Endothelial cell of umbilical vein (primary cell): ENCODE measurements around the gene TMEM183A. TPM values are rescaled to one million over a fixed set of nuclear protein-coding genes. Genes with fewer than 3 reads are reported as not detected.

Experiments used
- BruUV-seq: library from RNA; stranded (reverse); fragments of 400-500 nt; replicated peaks from 2 replicates; lab custom pipeline; 2021; lab: Mats Ljungman, UMichigan
- CTCF ChIA-PET: fragments of 300-600, 350-600 bp; sonication (Branson Sonifier 250); formaldehyde crosslinking; loops from one replicate; lab custom pipeline; 2021; ENCODE audit warnings: antibody characterized with exemption, inconsistent platforms; lab: Charles Lee
- POLR2A ChIA-PET: fragments of 300-600, 350-600 bp; sonication (Branson Sonifier 250); formaldehyde crosslinking; loops from one replicate; lab custom pipeline; 2021; ENCODE audit warnings: antibody characterized with exemption, inconsistent platforms; lab: Charles Lee
- DNase-seq: peaks from one replicate; pipeline ENCODE4 v3.0.0-alpha.2; 2011; ENCODE audit warnings: low read depth, low spot score
- FAIRE-seq: peaks from 2 replicates; lab custom pipeline; 2011; peaks lifted over from hg19 to GRCh38; lab: Jason Lieb, UNC
- H2AFZ ChIP-seq: 2 replicates; pipeline ENCODE4 v1.6.0; 2012; ENCODE audit warnings: low read depth, low read length, control low read depth, inconsistent platforms
- H3K27ac ChIP-seq: 2 replicates; pipeline ENCODE4 v1.5.1; 2011; ENCODE audit warnings: low read depth, mild to moderate bottlenecking, control low read depth, low read length, moderate library complexity; ENCODE audit not compliant: insufficient read depth
- H3K27me3 ChIP-seq, 2 experiments: 2 replicates each; pipeline versions ENCODE4 v1.6.0 to v1.6.1; 2011; ENCODE audit warnings: low read length in 2 of 2, mixed read lengths in 1 of 2; ENCODE audit not compliant: control insufficient read depth in 2 of 2, insufficient read depth in 2 of 2
- H3K36me3 ChIP-seq, 2 experiments: 2 replicates in 1 of 2; 3 replicates in 1 of 2; pipeline ENCODE4 v1.5.1; 2011; ENCODE audit warnings: low read length in 2 of 2, mild to moderate bottlenecking in 1 of 2, moderate library complexity in 1 of 2; ENCODE audit not compliant: control insufficient read depth in 2 of 2, insufficient read depth in 2 of 2; ENCODE audit errors: extremely low read depth in 1 of 2
- H3K4me1 ChIP-seq: 3 replicates; pipeline ENCODE4 v1.5.1; 2011; ENCODE audit warnings: mild to moderate bottlenecking, low read length; ENCODE audit not compliant: control insufficient read depth, insufficient read depth; ENCODE audit errors: extremely low read depth
- H3K4me2 ChIP-seq: 2 replicates; pipeline ENCODE4 v1.6.1; 2011; ENCODE audit warnings: low read length, control low read depth, mixed read lengths; ENCODE audit not compliant: insufficient read depth
- H3K4me3 ChIP-seq, 3 experiments: fragments of 200-600 bp in 1 of 3; sonication (generic), shearing (Covaris generic) in 1 of 3; replicated peaks in 1 of 3; 2 replicates each; pipeline ENCODE4 v1.5.1; 2011 to 2016; ENCODE audit warnings: control low read depth in 3 of 3, low read length in 3 of 3, mild to moderate bottlenecking in 2 of 3, inconsistent platforms in 1 of 3, low read depth in 1 of 3, moderate library complexity in 1 of 3; ENCODE audit not compliant: insufficient read depth in 1 of 3
- H3K79me2 ChIP-seq: 2 replicates; pipeline ENCODE4 v1.6.0; 2012; ENCODE audit warnings: low read length, inconsistent platforms; ENCODE audit not compliant: control insufficient read depth, insufficient read depth
- H3K9ac ChIP-seq: replicated peaks from 2 replicates; pipeline ENCODE3; 2011; ENCODE audit warnings: low read length, control low read depth; ENCODE audit not compliant: insufficient read depth; ENCODE audit errors: extremely low read depth
- H3K9me1 ChIP-seq: replicated peaks from 3 replicates; pipeline ENCODE4 v1.6.0; 2011; ENCODE audit warnings: mild to moderate bottlenecking, low read length; ENCODE audit not compliant: control insufficient read depth, insufficient read depth; ENCODE audit errors: extremely low read depth
- H3K9me3 ChIP-seq: replicated peaks from 2 replicates; pipeline ENCODE4 v1.5.1; 2012; ENCODE audit warnings: low read length, inconsistent platforms; ENCODE audit not compliant: control insufficient read depth, insufficient read depth
- H4K20me1 ChIP-seq: replicated peaks from 2 replicates; pipeline ENCODE3; 2011; ENCODE audit warnings: mild to moderate bottlenecking, low read length; ENCODE audit not compliant: control insufficient read depth, insufficient read depth; ENCODE audit errors: extremely low read depth
- CTCF ChIP-seq, 2 donors: IDR thresholded peaks; 1 replicate in 1 of 2; 2 replicates in 1 of 2; pipeline ENCODE4 v1.5.1; 2011; ENCODE audit warnings: low read length in 2 of 2, mild to moderate bottlenecking in 2 of 2, moderate library complexity in 2 of 2, control low read depth in 1 of 2, inconsistent platforms in 1 of 2, low read depth in 1 of 2; ENCODE audit not compliant: insufficient read depth in 1 of 2; ENCODE audit errors: extremely low read depth in 1 of 2
- EZH2 ChIP-seq: IDR thresholded peaks from 2 replicates; pipeline ENCODE4 v1.6.1; 2012; ENCODE audit warnings: borderline replicate concordance, low read depth, mild to moderate bottlenecking, moderate library complexity, low read length, inconsistent platforms; ENCODE audit not compliant: severe bottlenecking
- GATA2 ChIP-seq: IDR thresholded peaks from 2 replicates; pipeline ENCODE4 v1.7.0; 2011; ENCODE audit warnings: low read depth, mild to moderate bottlenecking, moderate library complexity, mixed read lengths, low read length; ENCODE audit not compliant: insufficient read length, insufficient read depth
- JUN ChIP-seq: IDR thresholded peaks from 2 replicates; pipeline ENCODE4 v1.6.1; 2011; ENCODE audit warnings: borderline replicate concordance, low read depth; ENCODE audit not compliant: insufficient read length, insufficient read depth
- MAX ChIP-seq: IDR thresholded peaks from 2 replicates; pipeline ENCODE4 v1.6.1; 2011; ENCODE audit not compliant: insufficient read depth, insufficient read length
- MYC ChIP-seq: IDR thresholded peaks from one replicate; pipeline ENCODE4 v1.6.1; 2011; ENCODE audit warnings: mild to moderate bottlenecking, low read depth, low read length
- dilution Hi-C: fragments of 300-500 bp; cut with MboI; formaldehyde crosslinking; loops from one replicate; pipeline ENCODE4 v1.15.0; 2019; ENCODE audit warnings: low sequenced_read_pairs; ENCODE audit not compliant: extremely low pct_ligation_motif_present
- intact Hi-C: fragments of 100-400 bp; cut with micrococcal nuclease; formaldehyde crosslinking; loops from one replicate; pipeline ENCODE4 v1.10.0; 2022
- polyA plus RNA-seq, 4 experiments: library from polyadenylated mRNA; depleted of rRNA in 3 of 4; stranded (reverse) in 3 of 4; unstranded in 1 of 4; fragments of >200 nt; gene quantifications; 2 replicates each; pipeline versions ENCODE4 v1.2.1 to v1.2.3, GENCODE V29; 2011 to 2012; ENCODE audit warnings: missing spikeins in 1 of 4
- total RNA-seq: library from RNA; stranded (reverse); gene quantifications from 2 replicates; pipeline ENCODE4 v1.2.3, GENCODE V29; 2021

Gene TMEM183A
- total and polyA plus RNA-seq, 2 donors (not counting 3 experiments of a cell fraction or from before 2014, with no cell fraction given): 59.4 to 110 TPM

GRCh38 chr1:203048086-203048485 is 40.9 kb downstream of the TMEM183A start:
- no peaks in the 10 kb centered on the region for H3K4me1 ChIP-seq
- no peak for TF ChIP-seq JUN
- no peak for TF ChIP-seq CTCF (IDR thresholded peaks at IDR 0.05; ENCODE audit: extremely low read depth in 1 of 2, insufficient read depth in 1 of 2, low read depth in 1 of 2, low read length in 2 of 2)
- TF ChIP-seq MAX: no peak
- TF ChIP-seq EZH2: no peak
- no peak for TF ChIP-seq GATA2
- TF ChIP-seq MYC: no peak
- no peaks in the 10 kb centered on the region for H3K9me1 ChIP-seq
- no peak overlapping the region for H2AFZ ChIP-seq
- H3K36me3 ChIP-seq: no peaks in the 10 kb centered on the region
- no peak overlapping the region for H3K4me2 ChIP-seq
- H3K27me3 ChIP-seq: peaks cover 0 to 2% of the 10 kb centered on the region in 2 experiments
- H3K27ac ChIP-seq: no peak overlapping the region
- no peak for FAIRE-seq
- H3K9me3 ChIP-seq: no peaks in the 10 kb centered on the region
- dilution Hi-C loops (no loop called here), intact Hi-C loops (no loop called here)
- POLR2A ChIA-PET: no interaction called here
- no peak overlapping the region for H3K4me3 ChIP-seq
- DNase-seq: no peak
- H3K9ac ChIP-seq: no peak overlapping the region
- no TSS peak for BruUV-seq
- CTCF ChIA-PET: interaction anchor here (7.5 kb wide), 1 partner anchor 8 kb away, joined by 33 read pairs; no protein-coding TSS in a partner anchor
- H3K79me2 ChIP-seq: no peaks in the 10 kb centered on the region
- no peaks in the 10 kb centered on the region for H4K20me1 ChIP-seq
